Activated CD4-positive, alpha-beta T cell treated with anti-CD3 and anti-CD28 coated beads for 36 hours (primary cell): Measurements from ENCODE around the gene ZNF425. TPM values are rescaled to one million over a fixed set of nuclear protein-coding genes. Genes with fewer than 3 reads are reported as not detected.

ENCODE experiments used
- ATAC-seq: fragments of 200-7000 bp; cut with Tn5 transposase; one replicate; pipeline ENCODE4 v1.10.0; 2021; ENCODE audit warnings: mild to moderate bottlenecking, moderate library complexity
- CTCF ChIA-PET: fragments of 350-600 bp; sonication (Branson Sonifier 250); formaldehyde crosslinking; loops from one replicate; lab custom pipeline; 2021; ENCODE audit warnings: antibody characterized with exemption; lab: Charles Lee
- POLR2A ChIA-PET: fragments of 350-600 bp; sonication (Branson Sonifier 250); formaldehyde crosslinking; loops from one replicate; lab custom pipeline; 2021; ENCODE audit warnings: antibody characterized with exemption, inconsistent platforms; lab: Charles Lee
- DNase-seq: peaks from one replicate; pipeline ENCODE4 v3.0.0-alpha.2; 2020
- H3K27ac Mint-ChIP-seq: one replicate; pipeline ENCODE4 v1.8.0; 2021; ENCODE audit warnings: mixed read lengths
- H3K27me3 Mint-ChIP-seq: one replicate; pipeline ENCODE4 v1.8.0; 2021; ENCODE audit warnings: mixed read lengths
- H3K36me3 Mint-ChIP-seq: one replicate; pipeline ENCODE4 v1.8.0; 2021; ENCODE audit warnings: low read depth, mixed read lengths
- H3K4me1 Mint-ChIP-seq: one replicate; pipeline ENCODE4 v1.8.0; 2021; ENCODE audit warnings: mixed read lengths
- H3K4me3 Mint-ChIP-seq: one replicate; pipeline ENCODE4 v1.8.0; 2021; ENCODE audit warnings: mild to moderate bottlenecking, moderate library complexity, mixed read lengths
- H3K9me3 Mint-ChIP-seq: one replicate; pipeline ENCODE4 v1.8.0; 2021; ENCODE audit warnings: low read depth, mixed read lengths
- intact Hi-C, 2 experiments: fragments of 100-400 bp; cut with DNase I in 1 of 2; cut with micrococcal nuclease in 1 of 2; formaldehyde crosslinking; loops; one replicate each; pipeline versions ENCODE4 v1.14.2 to v1.15.1; 2022 to 2024; cut with DNase I, micrococcal nuclease
- total RNA-seq, 2 experiments: library from RNA; stranded (reverse); gene quantifications; one replicate each; pipeline ENCODE4 v1.2.3, GENCODE V29; 2021

ZNF425 gene, protein sequence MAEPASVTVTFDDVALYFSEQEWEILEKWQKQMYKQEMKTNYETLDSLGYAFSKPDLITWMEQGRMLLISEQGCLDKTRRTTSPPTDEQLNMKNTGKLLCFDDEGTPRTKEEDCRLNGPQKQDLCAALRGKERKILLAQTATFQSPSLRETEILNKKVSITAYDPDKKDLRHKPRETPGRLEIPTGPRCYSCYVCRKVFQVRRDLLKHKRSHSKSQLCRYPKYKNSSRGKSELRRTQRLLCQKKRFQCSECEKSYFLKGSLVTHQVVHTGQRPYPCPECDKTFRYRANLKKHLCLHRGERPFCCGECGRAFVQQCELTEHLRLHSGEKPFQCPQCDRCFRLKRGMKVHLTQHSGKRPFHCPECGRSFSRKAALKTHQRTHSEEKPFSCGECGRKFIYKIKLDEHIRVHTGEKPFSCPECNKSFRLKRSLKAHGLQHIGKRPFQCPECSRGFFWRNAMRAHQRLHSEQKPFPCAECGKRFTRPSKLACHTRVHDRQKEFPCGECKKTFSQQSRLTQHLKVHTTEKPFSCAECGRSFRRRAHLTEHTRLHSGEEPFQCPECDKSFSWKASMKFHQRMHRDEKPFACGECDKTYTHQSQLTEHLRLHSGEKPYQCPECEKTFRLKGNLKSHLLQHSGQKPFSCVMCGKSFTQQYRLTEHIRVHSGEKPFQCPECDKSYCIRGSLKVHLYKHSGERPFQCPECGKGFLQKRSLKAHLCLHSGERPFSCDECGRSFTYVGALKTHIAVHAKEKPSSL
- total RNA-seq = under 1 TPM; 0.43 to 0.95 TPM

DNA sequence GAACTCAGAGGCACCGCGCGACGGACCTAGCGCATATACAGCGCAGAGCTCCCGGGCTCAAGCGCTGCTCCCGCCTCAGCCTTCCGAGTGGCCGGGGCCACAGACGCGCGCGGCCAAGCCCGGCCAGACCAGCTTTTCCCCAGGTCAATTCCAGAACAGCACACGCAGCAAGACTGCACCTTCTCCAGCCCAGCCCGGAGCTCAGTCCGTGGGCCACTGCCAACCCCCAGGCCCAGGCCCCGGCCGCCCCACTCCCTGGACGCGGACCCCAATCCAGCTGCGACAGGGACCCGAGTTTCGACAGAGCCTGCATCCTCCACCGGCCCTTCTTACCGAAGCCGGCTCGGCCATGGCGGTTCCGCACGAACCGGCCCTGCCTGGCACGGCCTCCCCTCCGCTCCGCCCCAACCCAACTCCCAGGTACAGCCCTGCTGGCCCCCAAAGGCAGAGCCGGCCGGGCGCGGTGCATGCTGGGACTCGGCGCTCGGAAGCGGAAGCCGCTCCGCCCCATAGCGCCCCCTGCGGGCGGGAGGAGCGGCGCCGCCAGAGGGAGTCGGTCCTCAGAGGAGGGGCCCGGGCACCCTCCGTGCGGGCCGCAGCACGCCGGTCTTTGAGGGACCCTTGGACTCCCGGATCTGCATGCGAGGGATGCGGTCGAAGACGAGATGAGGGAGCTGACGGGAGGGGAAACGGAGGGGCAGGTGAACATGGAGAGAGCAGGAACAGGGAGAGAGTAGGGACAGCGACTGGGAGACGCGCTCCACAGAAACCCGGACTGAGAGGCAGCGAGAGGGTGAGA, at the start of gene ZNF425:
Gene ZNF425 (minus strand): TSS at position 462 of the 799 bp plus-strand sequence. CDS start 111 bp downstream, at position 351.
- intact Hi-C loops = loop anchor here (1.0 to 5.0 kb wide), 14 partner anchors 21 to 1931 kb away; partner anchors contain the start of genes ZNF398 (in 2 of the 2), ZNF783 (in 2 of the 2), CDK5 (in 1 of the 2) and CUL1 (in 1 of the 2)
- peak; percentile 88 for ATAC-seq
- H3K27ac Mint-ChIP-seq = peak within 1 kb of the TSS; percentile 99
- H3K27me3 Mint-ChIP-seq = no peaks in the 10 kb centered on the region
- H3K9me3 Mint-ChIP-seq = peaks cover 6% of the 10 kb centered on the region
- H3K4me1 Mint-ChIP-seq = peaks cover 21% of the 10 kb centered on the region
- POLR2A ChIA-PET = interaction anchor here (0.6 to 1.3 kb wide), 3 partner anchors 21 to 1630 kb away, joined by 3 to 7 read pairs (median 4); partner anchors contain the start of genes ZNF282 and ZNF398
- DNase-seq = peak; percentile 96
- H3K4me3 Mint-ChIP-seq = peak within 1 kb of the TSS; percentile 83
- H3K36me3 Mint-ChIP-seq = peaks cover 41% of the 10 kb centered on the region
- CTCF ChIA-PET = interaction anchor here (0.5 to 5.2 kb wide), 13 partner anchors 10 to 455 kb away, joined by 3 to 31 read pairs (median 4); partner anchors contain the start of genes ZNF282, ZNF398 and ZNF786

DNA sequence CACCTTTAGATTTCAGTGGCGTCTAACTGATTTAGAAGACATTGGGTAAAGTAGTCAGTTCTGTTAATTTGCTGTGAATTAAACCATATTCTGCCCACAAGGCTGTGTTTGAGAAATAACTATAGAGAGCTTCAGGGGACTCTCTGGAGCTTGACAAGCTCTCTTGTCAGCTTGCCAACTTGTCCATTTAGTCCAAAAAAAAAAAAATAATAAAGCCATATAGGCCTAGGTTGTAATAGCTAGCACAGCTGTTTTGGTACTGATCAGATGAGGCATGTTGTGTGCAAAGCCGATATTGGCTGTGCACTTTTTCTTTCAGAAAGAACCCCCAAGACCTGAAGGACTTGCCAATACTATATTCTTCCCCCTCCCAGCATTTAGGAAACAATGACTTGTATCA, 49.0 kb upstream of the ZNF425 start:
- Mint-ChIP-seq H3K27me3 (no peaks in the 10 kb centered on the region), H3K36me3 (peaks cover 29% of the 10 kb centered on the region), H3K27ac (no peak overlapping the region), H3K4me3 (no peak overlapping the region), H3K9me3 (no peaks in the 10 kb centered on the region), H3K4me1 (no peaks in the 10 kb centered on the region)
- ChIA-PET POLR2A (no interaction called here), CTCF (interaction anchor here (0.8 to 1.2 kb wide), 2 partner anchors 13 to 20 kb away, joined by 3 to 6 read pairs; partner anchors contain the start of gene ZNF282)
- intact Hi-C loops = no loop called here
- no peak for ATAC-seq
- DNase-seq = no peak

DNA sequence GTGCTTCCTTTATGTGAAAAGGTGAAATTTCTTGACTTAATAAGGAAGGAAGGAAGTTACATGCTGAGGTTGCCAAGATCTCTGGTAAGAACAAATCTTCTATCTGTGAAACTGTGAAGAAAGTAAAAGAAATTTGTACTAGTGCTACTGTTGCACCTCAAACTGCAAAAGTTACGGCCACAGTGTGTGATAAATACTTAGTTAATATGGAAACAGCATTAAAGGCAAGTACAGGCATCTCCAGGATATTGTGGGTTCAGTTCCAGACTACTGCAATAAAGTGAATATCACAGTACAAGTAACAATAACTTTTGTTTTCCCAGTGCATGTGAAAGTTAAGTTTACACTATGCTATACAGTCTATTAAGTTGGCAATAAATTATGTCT, 46.4 kb upstream of the ZNF425 start:
- Mint-ChIP-seq H3K27me3 (no peaks in the 10 kb centered on the region), H3K4me1 (no peaks in the 10 kb centered on the region), H3K36me3 (peaks cover 22% of the 10 kb centered on the region), H3K9me3 (no peaks in the 10 kb centered on the region), H3K27ac (peak overlapping the region; percentile 48), H3K4me3 (no peak overlapping the region)
- ChIA-PET CTCF (no interaction called here), POLR2A (no interaction called here)
- intact Hi-C loops = no loop called here
- DNase-seq (no peak), ATAC-seq (no peak)

GRCh38 chr7:149171892-149172533, 45.9 kb upstream of the ZNF425 start:
- ATAC-seq = no peak
- H3K4me1 Mint-ChIP-seq = no peaks in the 10 kb centered on the region
- no peaks in the 10 kb centered on the region for H3K27me3 Mint-ChIP-seq
- H3K4me3 Mint-ChIP-seq = no peak overlapping the region
- ChIA-PET CTCF (no interaction called here), POLR2A (interaction anchor here (0.5 kb wide), 1 partner anchor 1309 kb away, joined by 10 read pairs; no protein-coding TSS in a partner anchor)
- peak overlapping the region; percentile 48 for H3K27ac Mint-ChIP-seq
- peaks cover 20% of the 10 kb centered on the region for H3K36me3 Mint-ChIP-seq
- intact Hi-C loops = no loop called here
- no peak for DNase-seq
- H3K9me3 Mint-ChIP-seq = no peaks in the 10 kb centered on the region

DNA sequence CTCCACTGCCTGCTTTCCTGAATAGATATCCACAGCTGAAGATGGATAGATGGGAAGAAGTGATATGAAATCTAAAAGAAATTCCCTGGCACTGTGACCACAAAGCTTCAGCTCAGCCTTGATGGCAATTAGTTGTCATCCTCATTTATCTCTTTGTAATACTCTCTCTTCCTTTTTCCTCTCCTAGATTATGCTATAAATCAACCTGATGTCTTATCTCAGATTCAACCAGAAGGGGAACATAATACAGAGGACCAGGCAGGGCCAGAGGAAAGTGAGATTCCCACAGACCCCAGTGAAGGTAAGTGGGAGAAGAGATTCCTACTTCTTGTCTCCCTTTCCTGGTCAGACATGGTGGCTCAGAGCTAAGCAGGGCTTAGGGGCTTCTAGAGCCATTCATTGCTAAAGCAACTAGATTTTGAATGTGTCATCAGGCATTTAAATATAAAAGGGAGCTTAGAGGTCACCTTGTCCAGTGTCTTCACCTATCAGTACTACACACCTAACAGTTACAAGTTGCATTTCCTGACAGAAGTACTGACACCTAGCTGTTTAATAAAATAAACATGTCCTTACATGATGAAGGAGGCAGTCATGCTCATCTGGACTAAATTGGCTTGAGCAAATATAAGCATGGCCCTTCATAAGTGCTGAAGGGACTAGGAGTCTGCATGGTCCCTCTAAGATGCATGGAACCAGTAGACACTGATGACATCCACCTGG, 40.7 kb upstream of the ZNF425 start:
- Mint-ChIP-seq H3K27me3 (no peaks in the 10 kb centered on the region), H3K9me3 (no peaks in the 10 kb centered on the region), H3K4me3 (no peak overlapping the region), H3K36me3 (peaks cover 35% of the 10 kb centered on the region), H3K4me1 (peaks cover 2% of the 10 kb centered on the region), H3K27ac (peak overlapping the region; percentile 62)
- ChIA-PET CTCF (interaction anchor here (0.6 to 1.5 kb wide), 6 partner anchors 21 to 161 kb away, joined by 3 to 5 read pairs (median 4); partner anchors contain the start of gene ZNF282), POLR2A (no interaction called here)
- DNase-seq = no peak
- no peak for ATAC-seq
- intact Hi-C loops = no loop called here

DNA sequence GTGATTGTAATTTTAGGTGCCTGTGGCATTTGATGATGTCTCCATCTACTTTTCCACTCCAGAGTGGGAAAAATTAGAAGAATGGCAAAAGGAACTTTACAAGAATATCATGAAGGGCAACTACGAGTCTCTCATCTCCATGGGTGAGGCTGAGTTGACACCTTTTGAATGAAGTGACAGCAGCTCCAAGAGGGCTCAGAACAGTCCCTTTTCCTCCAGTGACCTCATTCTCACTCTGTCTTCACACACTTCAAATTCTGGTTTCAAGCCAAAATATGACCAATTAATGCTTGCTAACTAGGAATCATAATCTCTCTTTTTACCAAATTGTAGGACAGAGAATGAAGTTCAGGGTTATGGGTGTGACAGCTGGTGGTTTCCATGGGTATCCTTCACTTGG, 40.0 kb upstream of the ZNF425 start:
- ATAC-seq = peak; percentile 47
- no peak for DNase-seq
- H3K27me3 Mint-ChIP-seq = no peaks in the 10 kb centered on the region
- peaks cover 40% of the 10 kb centered on the region for H3K36me3 Mint-ChIP-seq
- H3K4me1 Mint-ChIP-seq = peaks cover 7% of the 10 kb centered on the region
- ChIA-PET POLR2A (no interaction called here), CTCF (interaction anchor here (0.6 to 1.5 kb wide), 6 partner anchors 20 to 565 kb away, joined by 3 to 5 read pairs (median 4); partner anchors contain the start of gene ZNF282)
- H3K27ac Mint-ChIP-seq = peak overlapping the region; percentile 62
- intact Hi-C loops = no loop called here
- no peaks in the 10 kb centered on the region for H3K9me3 Mint-ChIP-seq
- H3K4me3 Mint-ChIP-seq = no peak overlapping the region

- peak overlapping the region; percentile 64 for H3K27ac Mint-ChIP-seq
- intact Hi-C loops = no loop called here
- peaks cover 40% of the 10 kb centered on the region for H3K36me3 Mint-ChIP-seq
- H3K4me1 Mint-ChIP-seq = peaks cover 25% of the 10 kb centered on the region
- H3K27me3 Mint-ChIP-seq = no peaks in the 10 kb centered on the region
- ATAC-seq (peak; percentile 79), DNase-seq (peak; percentile 49)
- no peaks in the 10 kb centered on the region for H3K9me3 Mint-ChIP-seq
- ChIA-PET POLR2A (interaction anchor here (0.6 kb wide), 1 partner anchor 34 kb away, joined by 4 read pairs; no protein-coding TSS in a partner anchor), CTCF (interaction anchor here (0.8 kb wide), 1 partner anchor 10 kb away, joined by 3 read pairs; no protein-coding TSS in a partner anchor)
- H3K4me3 Mint-ChIP-seq = no peak overlapping the region
Observed at GRCh38 chr7:149161241-149161848, 35.2 kb upstream of the ZNF425 start.

DNA sequence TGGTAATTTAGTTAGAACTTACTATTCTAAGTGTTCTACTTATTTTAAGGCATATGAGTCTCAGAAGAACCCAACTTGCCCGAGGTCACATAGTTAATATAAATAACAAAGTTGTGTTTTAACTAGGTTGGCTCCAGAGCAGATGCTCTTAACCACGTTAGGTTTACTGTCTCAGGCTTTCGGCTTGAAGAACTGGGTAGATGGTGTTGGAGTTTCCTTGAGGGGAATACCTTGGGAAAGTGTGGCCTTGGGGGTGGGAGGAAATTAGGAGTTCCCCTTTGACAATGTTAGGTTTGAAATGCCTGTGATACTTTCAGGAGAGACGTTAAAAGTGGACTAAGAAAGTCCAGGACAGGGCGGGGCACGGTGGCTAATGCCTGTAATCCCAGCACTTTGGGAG, 30.8 kb upstream of the ZNF425 start:
- Mint-ChIP-seq H3K27me3 (no peaks in the 10 kb centered on the region), H3K4me1 (peaks cover 25% of the 10 kb centered on the region), H3K9me3 (no peaks in the 10 kb centered on the region), H3K4me3 (no peak overlapping the region), H3K36me3 (peaks cover 40% of the 10 kb centered on the region), H3K27ac (no peak overlapping the region)
- no peak for ATAC-seq
- intact Hi-C loops = no loop called here
- no peak for DNase-seq
- ChIA-PET POLR2A (interaction anchor here (0.7 kb wide), 1 partner anchor 14 kb away, joined by 3 read pairs; no protein-coding TSS in a partner anchor), CTCF (interaction anchor here (0.6 kb wide), 1 partner anchor 9 kb away, joined by 3 read pairs; the partner anchor contains the start of gene ZNF398)

GRCh38 chr7:149154056-149154455, 27.9 kb upstream of the ZNF425 start:
- DNase-seq (no peak), ATAC-seq (no peak)
- no peaks in the 10 kb centered on the region for H3K9me3 Mint-ChIP-seq
- intact Hi-C loops = no loop called here
- peaks cover 33% of the 10 kb centered on the region for H3K36me3 Mint-ChIP-seq
- H3K4me1 Mint-ChIP-seq = peaks cover 19% of the 10 kb centered on the region
- POLR2A ChIA-PET = no interaction called here
- CTCF ChIA-PET = no interaction called here
- H3K27me3 Mint-ChIP-seq = no peaks in the 10 kb centered on the region
- no peak overlapping the region for H3K4me3 Mint-ChIP-seq
- no peak overlapping the region for H3K27ac Mint-ChIP-seq
